Measurements from ENCODE around the gene ING3. TPM values are rescaled to one million over a fixed set of nuclear protein-coding genes. Genes with fewer than 3 reads are reported as not detected.

Gene ING3
- total and polyA plus RNA-seq, 9 of the 15 experiments (the other 6 are each of a cell fraction or from before 2014, with no cell fraction given): 22.8 to 233 (median 50.4) TPM

DNA sequence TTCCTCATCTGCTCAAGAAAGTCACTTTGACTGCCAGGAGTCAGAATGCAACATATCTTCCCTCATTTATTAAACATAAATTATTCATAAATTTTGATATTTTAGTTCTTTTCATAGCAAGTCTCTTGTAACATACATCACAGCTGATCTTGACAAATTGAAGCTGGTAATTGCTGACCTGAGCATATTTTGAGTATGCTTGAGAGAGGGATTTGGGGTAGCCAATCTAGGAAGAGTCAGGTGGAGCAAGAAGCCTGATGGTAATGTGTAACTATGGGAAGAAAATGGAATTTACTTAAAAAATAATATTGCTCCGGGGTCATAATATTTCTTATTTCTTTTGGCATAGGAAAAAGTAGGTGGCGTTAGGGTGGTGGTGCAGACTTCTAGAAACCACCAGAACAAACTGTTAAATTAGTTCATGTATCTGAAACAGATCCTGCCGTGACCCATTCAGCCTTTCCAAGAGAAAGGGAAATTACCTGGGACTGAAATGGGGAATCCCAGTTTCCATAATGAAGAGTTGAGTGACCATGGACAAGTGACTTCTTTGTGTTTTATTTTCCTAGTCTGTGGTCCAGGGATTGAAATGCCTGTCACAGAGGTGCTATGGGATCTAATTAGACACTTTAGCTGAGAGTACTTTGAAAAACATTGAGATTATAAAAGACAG, 50.8 kb downstream of the ING3 start:
- Histone ChIP-seq H4K20me1 (replicated peaks; ENCODE audit: control insufficient read depth, insufficient read depth, low read length) (no peaks in the 10 kb centered on the region), H3K9me3 (replicated peaks; ENCODE audit: control insufficient read depth, insufficient read depth, low read depth, low read length) (no peaks in the 10 kb centered on the region), H2AFZ (ENCODE audit: low read depth, low read length) (no peak overlapping the region), H3K4me2 (ENCODE audit: insufficient read depth, low read length) (peak overlapping the region; percentile 76), H3K4me1 (replicated peaks in 1 of 2; ENCODE audit: control insufficient read depth in 2 of 2, insufficient read depth in 2 of 2, low read length in 2 of 2) (peaks cover 27 to 72% of the 10 kb centered on the region in 2 experiments), H3K9me1 (ENCODE audit: control insufficient read depth, insufficient read depth, low read length) (no peaks in the 10 kb centered on the region), H3K27me3 (ENCODE audit: control insufficient read depth in 2 of 2, insufficient read depth in 2 of 2, low read length in 2 of 2) (no peaks in the 10 kb centered on the region), H3K36me3 (ENCODE audit: control insufficient read depth, insufficient read depth, low read length) (peaks cover 92% of the 10 kb centered on the region), H3K9ac (ENCODE audit: insufficient read depth in 1 of 2, low read depth in 2 of 2, low read length in 2 of 2) (peak overlapping the region in 1 of 2 experiments; percentile 62; a peak in 2 of 4 replicates), H3K4me3 (no peak overlapping the region), H3K27ac (ENCODE audit: extremely low read depth, low read depth, low read length) (peak overlapping the region; percentile 65; the same call in 2 of the 3 replicates), H3K79me2 (ENCODE audit: control insufficient read depth, insufficient read depth, low read length) (peaks cover 100% of the 10 kb centered on the region)
- in situ Hi-C loops (cut with MboI) (no loop called here), intact Hi-C loops (cut with micrococcal nuclease) (no loop called here)
- no peak for DNase-seq (ENCODE audit: extremely low read depth in 1 of 4, low spot score in 3 of 4)
- no TSS peak for BruUV-seq (replicated peaks)
- CTCF ChIA-PET (ENCODE audit: low intra/inter-chr PET ratio): no interaction called here
- no peak for ATAC-seq
- 49% methylated on average over 3 of the region's 3 CpGs for WGBS (ENCODE audit: insufficient coverage, low coverage, missing lambda C conversion rate)
- TF ChIP-seq MAFF (IDR thresholded peaks at IDR 0.05; ENCODE audit: low read length) (peak; percentile 96), SMAD4 (CRISPR knock-in tag; conservative IDR thresholded peaks at IDR 0.05) (0 out of 2 replicates have a peak, but pooled peaks have one; percentile 40), CREB5 (CRISPR knock-in tag; IDR thresholded peaks at IDR 0.05) (0 out of 2 replicates have a peak, but pooled peaks have one; percentile 41), MECOM (CRISPR knock-in tag; IDR thresholded peaks at IDR 0.05) (peak; percentile 31; the same call in 1 of the 2 replicates), POLR2B (IDR thresholded peaks at IDR 0.05; ENCODE audit: low read depth, partially characterized antibody) (no peak), MAFG (tag; conservative IDR thresholded peaks at IDR 0.05) (peak; percentile 92), C11orf30 (IDR thresholded peaks at IDR 0.05; ENCODE audit: low read depth) (peak; percentile 95), RCOR1 (IDR thresholded peaks at IDR 0.05; ENCODE audit: borderline replicate concordance in 1 of 2, low read depth in 2 of 2, low read length in 2 of 2) (no peak), ZNF316 (IDR thresholded peaks at IDR 0.05) (peak; percentile 98), PRPF4 (IDR thresholded peaks at IDR 0.05; ENCODE audit: insufficient read depth, low read depth, low read length, poor library complexity, severe bottlenecking) (no peak), KLF10 (CRISPR knock-in tag; IDR thresholded peaks at IDR 0.05) (0 out of 2 replicates have a peak, but pooled peaks have one; percentile 44), MAFK (IDR thresholded peaks at IDR 0.05; ENCODE audit: low read length) (peak; percentile 96), CXXC5 (CRISPR knock-in tag; IDR thresholded peaks at IDR 0.05) (no peak)
- TF ChIP-seq, protein P1, sequence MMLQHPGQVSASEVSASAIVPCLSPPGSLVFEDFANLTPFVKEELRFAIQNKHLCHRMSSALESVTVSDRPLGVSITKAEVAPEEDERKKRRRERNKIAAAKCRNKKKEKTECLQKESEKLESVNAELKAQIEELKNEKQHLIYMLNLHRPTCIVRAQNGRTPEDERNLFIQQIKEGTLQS (IDR thresholded peaks at IDR 0.05): no peak
- TF ChIP-seq, protein P1 (CRISPR knock-in tag; conservative IDR thresholded peaks at IDR 0.05): 0 out of 2 replicates have a peak, but pooled peaks have one; percentile 20
- no peak for FAIRE-seq
- POLR2A ChIA-PET: interaction anchor here (0.6 to 6.3 kb wide), 11 partner anchors 9 to 399 kb away, joined by 3 to 56 read pairs (median 4); partner anchors contain the start of gene CPED1
